SIG-M5 (cell line): ENCODE measurements around the gene OR4Q2.
"Not testable (repeated sequence)": the region's sequence is repeated elsewhere in the genome, so short reads cannot be mapped to it uniquely, and the experiment has no call there.

ENCODE experiments used
- DNase-seq: peaks from one replicate; lab custom pipeline; 2025; lab: John Stamatoyannopoulos, UW

The OR4Q2 gene

GRCh38 chr14:20001863-20002262, at the start of gene OR4Q2:
Gene OR4Q2, plus strand, starts transcription at chr14:20002163.
- DNase-seq: no peak

- not testable (repeated sequence) for DNase-seq
Measured at GRCh38 chr14:19969735-19970134, 32.2 kb upstream of the OR4Q2 start.

GRCh38 chr14:19974844-19975243, 27.1 kb upstream of the OR4Q2 start:
- no peak for DNase-seq

GRCh38 chr14:19975291-19975690, 26.7 kb upstream of the OR4Q2 start, which contains the start of gene OR4K15:
Gene OR4K15, plus strand, starts transcription at chr14:19975591. Its CDS starts 0 bp downstream, at chr14:19975591.
- DNase-seq: no peak

GRCh38 chr14:19993438-19993837, 8.5 kb upstream of the OR4Q2 start:
- no peak for DNase-seq

- no peak for DNase-seq
Measured at GRCh38 chr14:20002319-20002718, 356 bp downstream of the OR4Q2 start.

- no peak for DNase-seq
Measured at GRCh38 chr14:20008156-20008555, 6.2 kb downstream of the OR4Q2 start.

- DNase-seq: no peak
Measured at GRCh38 chr14:20019257-20019865, 17.4 kb downstream of the OR4Q2 start, which contains the start of gene OR4K14. Gene OR4K14, minus strand, starts transcription at chr14:20019307. Its CDS starts 4,114 bp downstream, at chr14:20015193.

GRCh38 chr14:20031058-20031457, 29.1 kb downstream of the OR4Q2 start:
- no peak for DNase-seq

GRCh38 chr14:20035449-20035848, 33.5 kb downstream of the OR4Q2 start:
- DNase-seq: no peak

- DNase-seq: no peak
Measured at GRCh38 chr14:20035938-20036337, 34.0 kb downstream of the OR4Q2 start, which contains the start of gene OR4K13. Gene OR4K13, minus strand, starts transcription at chr14:20036038. Its CDS starts 1,280 bp downstream, at chr14:20034758.

GRCh38 chr14:20044243-20044642, 42.3 kb downstream of the OR4Q2 start:
- no peak for DNase-seq

- no peak for DNase-seq
Measured at GRCh38 chr14:20048202-20048601, 46.2 kb downstream of the OR4Q2 start.
